Stimulated activated CD4-positive, alpha-beta T cell treated with anti-CD3 and anti-CD28 coated beads, Interleukin-15, amount 100 ng/mL, for 1 hour (primary cell): ENCODE measurements around the gene ABCB10.
"Not testable (repeated sequence)": the region's sequence is repeated elsewhere in the genome, so short reads cannot be mapped to it uniquely, and the experiment has no call there.

Source experiments
- DNase-seq, 2 donors: peaks; one replicate each; pipeline ENCODE4 v3.0.0-alpha.2; 2020; ENCODE audit warnings: low read depth in 1 of 2, low spot score in 1 of 2

The ABCB10 gene

DNA sequence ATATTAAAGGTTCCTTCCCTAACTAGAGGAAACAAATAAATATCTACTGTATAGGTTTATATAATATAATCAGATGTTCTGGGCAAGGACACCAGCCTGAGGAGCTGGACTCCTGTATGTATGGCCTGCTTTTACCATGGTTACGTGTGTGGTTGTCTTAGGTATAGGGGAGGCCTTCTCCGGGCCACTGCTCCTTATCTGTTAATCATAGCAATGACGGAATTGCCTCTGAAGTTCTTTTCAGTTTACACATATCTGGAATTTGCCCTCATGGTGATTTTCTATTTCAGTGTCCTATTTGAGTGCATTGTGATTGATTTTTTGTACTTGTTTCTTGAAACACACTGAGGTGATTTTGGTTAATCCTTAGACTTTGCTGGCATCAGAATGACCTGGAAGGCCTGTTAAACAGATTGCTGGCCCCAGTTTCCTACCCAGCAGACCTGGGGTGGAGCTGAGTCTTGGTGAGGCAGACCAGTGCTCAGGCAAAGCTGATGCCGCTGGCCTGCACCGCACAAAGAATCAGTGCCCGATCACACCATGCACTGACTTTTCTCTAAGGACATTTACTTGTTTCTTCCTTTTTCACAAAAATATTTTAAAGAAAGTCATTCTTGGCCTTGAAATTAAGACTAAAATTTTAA lies 18.5 kb downstream of the ABCB10 start:
- no peak for DNase-seq

DNA sequence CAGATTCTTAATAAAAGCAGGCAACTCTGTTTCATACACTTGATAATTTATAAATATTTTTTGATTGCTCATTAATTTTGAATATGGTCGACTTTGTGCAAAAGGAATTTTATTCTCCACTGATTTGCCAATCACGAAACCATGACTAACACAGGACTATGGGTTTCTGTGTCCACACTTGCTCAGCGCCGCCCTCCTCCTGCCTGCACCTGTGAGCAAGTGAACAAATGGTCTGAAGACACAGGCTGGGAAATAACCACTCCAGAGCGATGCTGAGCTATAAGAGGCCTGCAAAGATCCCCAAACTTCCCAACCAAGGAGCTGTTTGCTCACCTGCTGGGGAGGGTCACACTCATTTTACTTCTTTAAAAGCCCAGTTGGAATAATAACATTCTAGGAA lies 19.6 kb downstream of the ABCB10 start:
- DNase-seq: no peak

DNA sequence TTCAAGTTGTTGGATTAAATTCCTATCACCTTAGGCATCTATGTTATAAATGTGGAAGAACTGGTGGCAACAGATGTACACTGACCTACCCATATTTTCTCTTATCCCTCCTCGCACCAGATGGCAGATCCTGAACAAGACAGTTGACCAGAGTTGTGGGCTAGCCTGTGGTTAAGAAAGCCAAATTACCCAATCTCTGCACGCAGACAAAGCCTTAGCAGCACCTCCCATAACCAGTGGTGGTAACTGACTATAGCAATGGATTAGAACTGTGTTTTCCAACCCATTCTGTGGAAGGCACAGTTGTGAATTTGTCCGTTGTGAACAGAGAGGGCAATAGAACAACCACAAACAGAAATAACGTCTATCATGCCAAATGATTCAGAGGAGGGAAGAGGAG lies 20.6 kb downstream of the ABCB10 start:
- DNase-seq: no peak

DNA sequence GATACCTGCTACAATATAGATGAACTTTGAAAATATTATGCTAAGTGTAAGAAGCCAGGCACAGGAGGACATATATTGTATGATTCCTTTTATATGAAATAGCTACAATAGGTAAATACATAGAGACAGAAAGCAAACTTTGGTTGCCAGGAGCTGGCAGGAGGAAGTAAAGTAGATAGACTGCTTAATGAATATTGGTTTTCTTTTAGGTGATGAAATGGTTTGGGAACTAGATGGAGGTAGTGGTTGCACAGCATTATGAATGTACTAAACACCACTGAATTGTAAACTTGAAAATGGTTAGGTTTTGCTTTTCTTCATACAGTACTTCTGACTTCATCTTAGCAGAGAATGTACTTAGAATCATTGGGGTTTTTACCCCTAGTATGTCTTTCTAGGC lies 21.5 kb downstream of the ABCB10 start:
- DNase-seq: no peak

DNA sequence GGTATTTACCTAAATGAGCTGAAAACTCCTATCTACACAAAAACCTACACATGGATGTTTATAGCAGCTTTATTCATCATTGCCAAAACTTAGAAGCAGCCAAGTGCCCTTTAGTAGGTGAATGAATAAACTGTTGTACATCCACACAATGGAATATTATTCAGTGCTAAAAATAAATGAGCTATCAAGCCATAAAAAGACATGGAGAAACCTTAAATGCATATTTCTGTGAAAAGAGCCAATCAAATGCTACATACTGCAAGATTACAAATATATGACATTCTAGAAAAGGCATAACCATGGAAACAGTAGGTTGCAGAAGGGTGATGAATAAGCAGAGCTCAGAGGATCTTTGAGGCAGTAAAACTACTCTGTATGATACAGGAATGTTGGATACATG lies 23.3 kb downstream of the ABCB10 start:
- no peak for DNase-seq

DNA sequence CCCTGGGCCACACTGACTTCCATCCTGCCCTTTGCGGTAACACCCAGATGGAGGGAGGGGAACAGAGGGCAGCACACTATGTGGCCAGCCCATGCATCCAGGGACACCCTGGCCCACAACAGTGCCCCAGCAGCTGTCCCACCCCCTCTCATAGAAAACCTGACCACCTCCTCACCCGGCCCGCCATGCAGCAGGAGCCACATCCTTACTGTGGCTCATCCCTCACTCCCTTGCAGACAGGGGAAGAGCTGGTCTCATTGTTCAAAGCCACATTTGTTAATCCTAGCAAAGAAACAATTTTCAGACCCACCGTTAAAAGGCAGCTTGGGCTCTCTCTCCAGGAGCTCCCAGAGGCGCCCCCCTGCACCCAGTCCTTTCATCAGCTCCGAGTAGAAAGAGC lies 27.2 kb downstream of the ABCB10 start:
- DNase-seq: no peak

DNA sequence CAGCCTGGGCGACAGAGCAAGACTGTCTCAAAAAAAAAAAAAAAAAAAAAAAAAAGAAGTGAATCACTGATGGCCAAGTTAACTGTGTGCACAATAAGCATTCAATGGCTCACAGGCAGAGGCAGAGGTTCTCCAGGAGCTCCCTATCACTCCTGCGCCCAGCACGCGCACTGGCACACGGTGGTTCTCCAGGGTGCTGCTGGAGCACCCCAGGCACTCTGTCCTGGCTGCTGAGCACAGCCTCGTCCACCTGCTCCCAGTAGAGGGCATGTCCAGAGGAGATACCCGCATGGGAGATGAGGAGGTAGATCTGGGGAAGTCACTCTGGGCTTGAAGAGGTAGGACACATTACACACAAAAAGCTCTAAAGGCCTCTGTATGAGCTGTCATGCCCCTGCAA lies 28.9 kb downstream of the ABCB10 start:
- DNase-seq: no peak

DNA sequence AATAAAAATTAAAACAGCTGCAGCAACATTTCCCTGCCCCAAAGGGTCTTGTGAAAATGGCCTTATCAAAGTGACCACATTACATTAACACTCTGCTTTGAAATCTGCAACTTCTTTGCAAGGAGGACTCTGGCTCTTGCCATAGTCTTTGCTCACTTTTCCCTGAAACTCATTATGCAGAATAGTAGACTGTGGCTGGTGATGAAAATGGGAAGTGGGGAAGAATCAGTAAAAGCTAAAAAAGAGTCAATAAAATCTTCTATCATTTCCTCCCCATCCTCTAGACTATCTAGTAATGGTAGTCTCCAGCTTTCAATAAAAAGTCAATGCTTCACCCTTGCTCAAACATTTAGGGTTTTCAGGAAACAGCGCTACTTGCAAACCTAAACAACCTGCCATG lies 31.8 kb downstream of the ABCB10 start:
- no peak for DNase-seq

DNA sequence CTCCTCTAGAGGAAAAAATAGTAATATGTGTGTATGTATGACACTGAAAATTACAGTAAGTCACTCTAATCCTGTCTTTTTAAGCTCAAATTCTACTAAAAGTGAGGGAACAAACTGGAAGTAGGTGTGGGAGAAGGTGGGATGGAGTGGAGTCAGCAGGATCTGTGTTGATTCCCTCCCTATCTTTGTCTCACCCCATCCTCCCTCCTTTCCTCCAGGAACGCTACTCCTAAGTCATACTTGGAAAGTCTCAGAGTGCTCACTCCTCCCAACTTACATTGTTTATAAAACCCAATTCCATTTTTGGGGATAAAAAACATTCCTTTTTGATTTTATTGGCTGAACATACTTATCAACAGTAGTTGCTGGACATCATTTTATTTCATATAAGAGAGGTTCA lies 35.5 kb downstream of the ABCB10 start:
- DNase-seq: no peak

DNA sequence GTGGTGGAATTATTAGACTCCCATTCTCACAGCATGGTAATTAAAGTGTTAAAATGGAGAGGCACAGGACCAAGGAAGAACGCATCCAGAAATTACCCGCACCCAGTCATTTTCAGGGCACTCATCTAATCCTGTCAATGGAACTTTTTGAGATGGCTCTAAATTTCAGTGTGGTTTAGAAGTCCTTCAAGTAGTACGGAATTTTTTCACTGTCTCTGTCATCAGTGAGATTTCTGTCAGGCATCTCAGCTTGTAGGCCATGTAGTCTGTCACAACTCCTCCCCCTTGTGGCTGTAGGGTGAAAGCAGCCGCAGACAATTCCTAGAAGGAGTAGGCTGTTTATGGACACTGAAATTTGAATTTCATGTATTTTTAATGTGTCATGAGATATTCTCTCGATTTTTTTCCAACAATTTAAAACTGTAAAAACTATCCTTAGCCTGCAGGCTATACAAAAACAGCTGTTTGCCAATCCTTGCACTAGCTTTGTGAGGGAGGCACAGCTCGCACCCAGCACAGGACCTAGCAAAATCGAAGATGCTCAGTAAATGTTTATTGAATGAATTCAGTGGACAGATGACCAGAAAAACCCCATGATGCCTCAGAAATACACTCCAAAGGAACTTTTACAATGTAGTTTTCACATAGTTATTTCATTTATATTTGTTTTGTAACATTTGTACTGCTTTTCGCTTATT lies 43.8 kb downstream of the ABCB10 start:
- peak; percentile 24 to 25 for DNase-seq

DNA sequence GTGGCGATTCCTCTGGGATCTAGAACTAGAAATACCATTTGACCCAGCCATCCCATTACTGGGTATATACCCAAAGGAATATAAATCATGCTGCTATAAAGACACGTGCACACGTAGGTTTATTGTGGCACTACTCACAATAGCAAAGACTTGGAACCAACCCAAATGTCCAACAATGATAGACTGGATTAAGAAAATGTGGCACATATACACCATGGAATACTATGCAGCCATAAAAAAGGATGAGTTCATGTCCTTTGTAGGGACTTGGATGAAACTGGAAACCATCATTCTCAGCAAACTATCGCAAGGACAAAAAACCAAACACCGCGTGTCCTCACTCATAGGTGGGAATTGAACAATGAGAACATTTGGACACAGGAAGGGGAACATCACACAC lies 46.9 kb downstream of the ABCB10 start:
- not testable (repeated sequence) for DNase-seq

DNA sequence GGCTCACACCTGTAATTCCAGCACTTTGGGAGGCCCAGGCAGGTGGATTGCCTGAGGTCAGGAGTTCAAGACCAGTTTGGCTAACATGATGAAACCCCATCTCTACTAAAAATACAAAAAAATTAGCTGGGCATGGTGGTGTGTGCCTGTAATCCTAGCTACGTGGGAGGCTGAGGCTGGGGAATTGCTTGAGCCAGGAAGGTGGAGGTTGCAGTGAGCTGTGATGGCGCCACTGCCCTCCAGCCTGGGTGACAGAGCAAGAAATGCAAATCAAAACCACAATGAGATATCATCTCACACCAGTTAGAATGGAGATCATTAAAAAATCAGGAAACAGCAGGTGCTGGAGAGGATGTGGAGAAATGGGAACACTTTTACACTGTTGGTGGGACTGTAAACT lies 47.3 kb downstream of the ABCB10 start:
- not testable (repeated sequence) for DNase-seq

DNA sequence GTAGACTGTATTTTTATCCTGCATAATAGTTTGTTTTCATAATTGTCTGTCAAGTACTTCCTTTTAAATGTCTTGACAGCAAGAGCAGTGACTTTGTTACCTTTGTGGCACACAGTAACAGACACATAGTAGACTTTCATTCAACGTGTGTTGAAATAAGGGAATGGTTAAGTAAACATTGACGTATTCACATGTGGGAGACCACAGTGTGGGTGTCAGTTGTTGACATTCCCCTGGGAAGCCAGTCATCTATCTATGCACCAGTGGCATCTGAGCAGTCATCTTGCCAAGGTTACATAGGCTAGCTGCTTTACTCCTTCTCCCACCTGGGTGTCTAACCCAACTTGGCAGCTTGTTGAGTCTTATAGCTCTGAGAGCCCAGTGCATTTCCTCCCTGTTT lies 48.9 kb downstream of the ABCB10 start:
- no peak for DNase-seq

DNA sequence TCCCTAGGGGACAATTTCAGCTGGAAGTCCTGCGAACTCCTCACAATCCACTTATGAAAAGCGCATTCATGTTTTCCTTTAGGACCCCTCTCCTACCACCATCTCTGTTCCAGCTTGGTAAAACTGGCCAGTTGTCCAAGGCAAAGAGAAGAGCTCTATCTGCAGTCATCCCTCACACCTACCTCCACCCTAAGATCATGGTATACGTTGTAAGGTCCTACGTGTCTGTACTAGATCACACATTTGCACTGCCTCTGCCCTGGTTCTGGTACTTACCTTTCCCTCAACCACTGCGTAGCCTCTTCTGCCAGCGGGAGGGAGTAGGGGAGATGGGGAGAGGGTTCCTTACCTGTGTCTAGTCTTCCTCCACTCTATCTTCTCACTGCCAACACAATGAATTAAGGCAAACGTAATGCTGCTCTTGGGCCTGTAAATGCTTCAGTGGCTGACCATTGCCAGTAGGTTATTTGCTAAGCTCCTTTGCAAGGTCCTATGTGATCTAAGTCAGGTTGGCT lies 49.6 kb downstream of the ABCB10 start:
- DNase-seq: no peak

DNA sequence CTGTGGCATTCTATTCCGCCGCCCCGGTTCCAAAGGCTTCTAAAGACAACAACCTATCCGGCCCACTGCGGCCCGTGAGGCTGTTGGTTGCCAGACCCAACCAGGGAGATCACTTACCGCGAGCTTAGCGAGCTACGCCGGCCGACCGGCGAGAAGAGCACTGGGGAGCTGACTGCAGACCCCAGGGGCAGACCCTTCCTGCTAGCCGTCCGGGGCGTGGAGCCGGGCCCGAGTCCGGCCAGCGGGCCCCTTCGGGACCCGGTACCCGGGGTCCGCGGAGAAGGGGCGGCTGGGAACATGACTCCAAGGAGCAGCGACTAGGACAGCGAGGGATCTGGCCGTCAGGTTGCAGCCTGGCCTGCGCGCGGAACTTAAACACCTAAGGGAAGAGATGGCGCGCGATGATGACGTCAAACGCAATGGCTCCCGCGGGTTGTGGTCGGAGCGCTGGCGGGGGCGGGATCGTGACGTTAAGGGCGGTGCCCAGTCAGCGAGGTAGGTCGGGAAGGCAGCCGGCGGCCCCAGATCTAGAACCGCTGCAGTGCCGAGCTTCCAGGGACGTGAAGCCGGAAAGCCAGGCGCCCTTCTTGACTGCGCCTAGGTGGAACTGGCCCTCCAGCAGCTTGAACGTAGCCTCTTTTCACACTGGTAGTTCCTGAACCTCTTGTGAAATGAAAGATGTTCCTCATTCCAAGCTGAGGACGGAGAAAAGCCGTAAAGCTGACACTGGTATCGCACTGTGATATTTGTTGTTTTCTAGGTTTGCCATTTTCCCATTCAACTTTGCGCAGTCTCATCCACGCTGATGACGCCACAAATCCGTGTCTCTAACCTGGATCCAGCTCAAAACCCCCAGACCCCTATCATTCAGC lies 50.3 kb downstream of the ABCB10 start, which contains the start of gene NUP133:
Gene NUP133 (minus strand): TSS at position 391 of the 872 bp plus-strand sequence. CDS start 92 bp downstream, at position 299.
- peak; percentile 94 to 98 for DNase-seq

DNA sequence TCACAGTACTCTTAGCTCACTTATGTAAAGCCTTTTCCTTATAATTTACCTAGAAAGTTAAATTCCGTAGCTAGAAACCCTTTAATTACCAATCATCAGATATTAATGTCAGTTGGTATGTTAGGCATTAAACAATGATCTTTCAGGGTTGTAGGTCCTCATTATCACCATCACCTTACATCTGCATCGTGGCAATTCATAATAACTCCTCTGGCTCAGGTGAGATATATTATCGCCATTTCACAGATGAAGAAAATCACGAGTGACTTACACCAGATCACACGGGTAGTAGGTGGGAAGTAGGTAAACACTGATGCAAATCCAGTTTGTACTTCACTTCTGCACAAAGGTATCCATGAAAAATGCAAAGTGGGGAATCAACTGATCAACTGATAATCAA lies 51.0 kb downstream of the ABCB10 start:
- no peak for DNase-seq

DNA sequence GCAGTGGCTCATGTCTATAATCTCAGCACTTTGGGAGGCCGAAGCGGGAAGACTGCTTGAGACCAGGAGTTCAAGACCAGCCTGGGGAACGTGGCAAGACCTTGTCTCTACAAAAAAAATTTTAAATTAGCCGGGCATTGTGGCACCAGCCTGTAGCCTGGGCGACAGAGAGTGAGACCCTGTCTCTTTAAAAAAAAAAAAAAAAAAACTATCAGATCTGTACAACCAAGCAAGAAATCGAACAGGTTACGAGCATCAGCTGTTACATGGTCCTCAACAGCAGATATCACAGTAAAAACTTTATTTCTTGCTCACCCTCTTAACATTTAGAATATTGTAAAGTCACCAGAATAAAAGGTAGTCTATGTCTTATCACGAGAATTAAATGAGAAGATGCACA lies 51.9 kb downstream of the ABCB10 start:
- no peak for DNase-seq

DNA sequence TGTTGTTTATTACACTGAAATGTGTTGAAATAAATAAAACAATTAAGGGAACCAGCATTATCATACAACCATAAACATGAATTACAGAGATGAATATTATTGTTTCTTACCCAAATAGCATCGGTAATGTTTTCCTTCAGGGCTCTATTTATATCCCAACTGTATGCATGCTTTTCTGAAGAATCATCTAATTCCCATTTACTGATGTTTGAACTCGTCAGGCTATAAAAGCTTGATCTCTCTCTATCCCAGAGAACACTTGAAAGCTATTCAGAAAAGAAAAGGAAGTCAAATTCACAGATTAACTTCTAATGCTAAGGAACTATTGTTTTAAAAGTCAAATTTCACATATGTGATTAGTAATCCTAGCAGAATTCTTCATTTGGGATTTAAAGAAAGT lies 62.7 kb downstream of the ABCB10 start:
- no peak for DNase-seq

DNA sequence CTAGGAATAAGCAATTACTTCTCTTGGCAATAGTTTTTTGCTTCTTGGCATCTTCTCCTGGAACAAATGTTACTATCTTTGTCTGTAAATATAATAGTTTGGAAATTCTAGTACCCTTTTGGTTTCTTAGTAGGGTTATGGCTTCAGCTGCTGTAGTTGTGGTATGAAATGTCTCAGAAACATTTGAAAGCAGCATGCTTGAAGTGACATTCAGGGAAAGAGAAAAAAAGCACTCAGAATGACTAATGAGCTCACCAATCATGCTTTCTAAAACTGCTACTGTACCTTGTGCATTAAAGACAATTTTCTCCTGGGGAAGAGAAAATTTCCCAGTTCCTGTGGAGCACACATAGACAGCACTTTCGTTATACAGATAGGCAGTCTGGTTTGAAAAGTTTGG lies 71.3 kb downstream of the ABCB10 start:
- DNase-seq: no peak

DNA sequence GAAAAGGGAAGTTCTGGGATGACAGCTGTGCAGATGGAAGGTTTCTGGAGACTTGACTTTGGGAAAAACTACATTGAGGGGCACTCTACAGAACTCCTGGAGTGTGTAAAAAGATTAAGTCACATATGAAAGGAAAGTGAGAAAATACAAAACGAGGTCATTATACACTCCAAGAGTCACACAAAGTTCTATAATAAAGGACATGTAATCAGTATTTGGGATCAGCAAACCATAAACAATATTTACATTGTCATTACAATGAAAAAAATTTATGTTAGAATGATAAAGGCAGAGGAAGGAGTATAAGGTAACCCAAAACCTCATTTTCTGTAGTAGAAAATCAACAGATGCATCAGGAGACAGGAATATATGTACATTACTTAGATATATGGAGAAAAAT lies 73.2 kb downstream of the ABCB10 start:
- DNase-seq: no peak

DNA sequence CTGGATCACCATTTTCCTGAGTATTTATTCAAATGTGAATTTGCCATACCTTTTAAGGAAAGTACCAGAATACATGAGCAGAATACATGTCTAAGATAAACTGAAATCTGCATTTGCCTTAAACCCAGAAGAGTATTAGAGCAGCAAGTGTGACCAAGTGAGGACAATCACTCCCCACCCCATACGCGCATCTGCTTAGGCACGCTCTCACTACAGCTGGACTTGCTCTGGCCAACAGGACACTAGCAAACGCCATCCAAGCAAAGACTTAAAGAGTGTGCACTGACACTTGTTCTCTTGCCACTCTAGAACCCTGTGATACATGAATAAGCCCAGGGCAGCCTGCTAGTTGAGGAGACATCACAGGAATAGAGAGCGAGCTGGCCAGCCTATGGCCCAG lies 76.0 kb downstream of the ABCB10 start:
- no peak for DNase-seq

DNA sequence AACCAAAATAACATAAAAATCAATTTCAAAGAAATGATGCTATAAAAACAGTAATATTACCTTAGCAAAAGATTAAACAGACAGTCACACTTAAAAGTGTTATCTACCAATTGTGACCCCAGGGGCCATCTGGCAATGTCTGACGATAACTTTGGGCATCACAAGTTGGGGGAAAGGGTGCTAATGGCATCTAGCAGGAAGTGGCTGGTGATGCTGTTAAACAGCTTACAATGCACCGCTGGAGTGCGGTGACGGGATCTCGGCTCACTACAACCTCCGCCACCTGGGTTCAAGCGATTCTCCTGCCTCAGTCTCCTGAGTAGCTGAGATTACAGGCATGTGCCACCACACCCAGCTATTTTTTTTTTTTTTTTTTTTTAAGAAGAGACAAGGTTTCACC lies 78.0 kb downstream of the ABCB10 start:
- DNase-seq: no peak
